ENCODE data around the gene KRTAP10-6.
"Not testable (repeated sequence)": the region's sequence is repeated elsewhere in the genome, so short reads cannot be mapped to it uniquely, and the experiment has no call there.

Gene KRTAP10-6

GRCh38 chr21:44616591-44616926 lies 24.3 kb upstream of the KRTAP10-6 start:
- DNase-seq: no peak

GRCh38 chr21:44615911-44616590 lies 23.7 kb upstream of the KRTAP10-6 start:
- no peak for DNase-seq

- no peak for DNase-seq
These were observed 23.2 kb upstream of the KRTAP10-6 start for GRCh38 chr21:44615466-44615865.

GRCh38 chr21:44614961-44615391 lies 22.7 kb upstream of the KRTAP10-6 start:
- no peak for DNase-seq

- no peak for DNase-seq
These were observed 21.9 kb upstream of the KRTAP10-6 start for GRCh38 chr21:44614161-44614631.

- no peak for DNase-seq
These were observed 21.3 kb upstream of the KRTAP10-6 start for GRCh38 chr21:44613386-44614155.

- no peak for DNase-seq
These were observed 20.4 kb upstream of the KRTAP10-6 start for GRCh38 chr21:44612669-44613229.

GRCh38 chr21:44612029-44612486 lies 19.8 kb upstream of the KRTAP10-6 start, which contains the start of gene KRTAP10-8:
Gene KRTAP10-8 (plus strand): TSS chr21:44612079. CDS start chr21:44612101, 22 bp downstream.
- no peak for DNase-seq

- DNase-seq: no peak
These were observed 19.2 kb upstream of the KRTAP10-6 start for GRCh38 chr21:44611551-44611950.

GRCh38 chr21:44610157-44610843 lies 18.0 kb upstream of the KRTAP10-6 start:
- DNase-seq: not testable (repeated sequence)

GRCh38 chr21:44609193-44609592 lies 16.9 kb upstream of the KRTAP10-6 start:
- no peak for DNase-seq

- DNase-seq: no peak
These were observed 14.2 kb upstream of the KRTAP10-6 start for GRCh38 chr21:44606495-44606894.

GRCh38 chr21:44603911-44604310 lies 11.6 kb upstream of the KRTAP10-6 start:
- DNase-seq: no peak

- DNase-seq: no peak
These were observed 11.0 kb upstream of the KRTAP10-6 start for GRCh38 chr21:44603109-44603875.

GRCh38 chr21:44602463-44602850 lies 10.2 kb upstream of the KRTAP10-6 start:
- no peak for DNase-seq

- DNase-seq: no peak
These were observed 9.5 kb upstream of the KRTAP10-6 start for GRCh38 chr21:44601596-44602462.

- DNase-seq: peak; percentile 32
These were observed 8.8 kb upstream of the KRTAP10-6 start for GRCh38 chr21:44601091-44601490.

GRCh38 chr21:44600118-44600978 lies 8.0 kb upstream of the KRTAP10-6 start, which contains the start of gene KRTAP10-7:
Gene KRTAP10-7 (plus strand): TSS chr21:44600597. CDS start chr21:44600622, 25 bp downstream.
- not testable (repeated sequence) for DNase-seq

- no peak for DNase-seq
These were observed 7.1 kb upstream of the KRTAP10-6 start for GRCh38 chr21:44599264-44600029.

Data from DMS 273 treated with DMSO at 0.1 percent for 48 hours (cell line).